Thoracic aorta endothelial cell (primary cell): ENCODE data around the gene DENND2D. TPM values are rescaled to one million over a fixed set of nuclear protein-coding genes. Genes with fewer than 3 reads are reported as not detected.

ENCODE experiments used
- small RNA-seq: library from RNA; depleted of rRNA; stranded (forward); fragments of <200 nt; gene quantifications from one replicate; pipeline ENCODE3, GENCODE V24; 2012
- total RNA-seq: library from RNA; depleted of rRNA; stranded (reverse); fragments of >200 nt; gene quantifications from 2 replicates; pipeline ENCODE4 v1.2.3, GENCODE V29; 2012

The DENND2D gene
- total RNA-seq, result 0.36 and 0.53 TPM in 2 replicates

GRCh38 chr1:111199881-111200801 is at the start of gene DENND2D:
TSS of gene DENND2D (minus strand) at chr1:111200646. CDS start at chr1:111200459, 187 bp downstream.

DNA sequence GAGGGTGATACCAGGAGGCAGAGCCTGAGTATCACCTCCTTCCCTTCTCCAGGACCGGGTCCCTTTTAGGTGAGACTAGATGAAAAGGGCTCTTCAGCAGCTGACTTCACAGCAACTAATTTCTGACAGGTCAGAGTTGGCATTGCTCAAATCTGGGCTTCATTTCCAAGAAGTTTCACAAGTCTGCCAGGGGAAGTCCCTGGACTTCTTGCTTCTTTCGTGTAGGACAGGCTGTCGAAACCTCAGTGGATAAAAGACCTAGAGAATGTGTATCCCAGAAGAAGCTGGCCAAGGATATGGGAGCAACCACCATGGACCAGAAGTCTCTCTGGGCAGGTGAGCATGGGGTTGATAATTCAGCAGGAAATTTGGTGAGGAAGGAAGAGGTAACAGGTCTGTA is 27.0 kb upstream of the DENND2D start, which contains the start of gene CHI3L2:
Gene CHI3L2 (plus strand): TSS at position 280 of the 400 bp plus-strand sequence. CDS start 17 bp downstream, at position 297.

GRCh38 chr1:111139956-111140679 is 60.3 kb downstream of the DENND2D start, which contains the start of the genes CEPT1 and DRAM2:
TSS of gene CEPT1 (plus strand) at chr1:111140223. CDS start at chr1:111147715, 7,492 bp downstream.
TSS of gene DRAM2 (minus strand) at chr1:111140093. CDS start at chr1:111131554, 8,539 bp downstream.

Small RNA genes within 50 kb of the gene (small RNA-seq; reads per million reads assigned to genes)
- gene AL355816.1, result not detected

Other genes starting within 250 kb of the DENND2D start
- 18.9 and 19.0 TPM in 2 replicates for gene LRIF1, start 236.7 kb downstream of the DENND2D start, total RNA-seq
- gene DRAM2, start 60.6 kb downstream of the DENND2D start, total RNA-seq, result 43.8 and 52.8 TPM in 2 replicates
- 51.1 and 56.9 TPM in 2 replicates for gene CEPT1, start 60.4 kb downstream of the DENND2D start, total RNA-seq
- gene CHI3L2, start 27.1 kb upstream of the DENND2D start, total RNA-seq, result not detected in 2 replicates
- not detected in 2 replicates for gene CHIA, start 90.2 kb upstream of the DENND2D start, total RNA-seq
- gene OVGP1, start 227.1 kb upstream of the DENND2D start, total RNA-seq, result 0.86 and 1.2 TPM in 2 replicates
- gene WDR77, start 248.6 kb upstream of the DENND2D start, total RNA-seq, result 58.5 and 61.0 TPM in 2 replicates
- gene ATP5PB, start 248.8 kb upstream of the DENND2D start, total RNA-seq, result 424 and 484 TPM in 2 replicates